ENCODE results near the gene RAB3IL1.
"Not testable (repeated sequence)": the region's sequence is repeated elsewhere in the genome, so short reads cannot be mapped to it uniquely, and the experiment has no call there.

RAB3IL1 gene

GRCh38 chr11:61917334-61918109 lies at the start of gene RAB3IL1:
Gene RAB3IL1, minus strand, starts transcription at chr11:61917566. Its CDS starts 199 bp downstream, at chr11:61917367.
- TF ChIP-seq CTCF (IDR thresholded peaks at IDR 0.05; ENCODE audit: control extremely low read depth, extremely low read depth, low read depth, missing control alignments), result no peak
- no peak for DNase-seq (ENCODE audit: extremely low spot score)
- POLR2A ChIA-PET, result no interaction called here
- CTCF ChIA-PET, result interaction anchor here (1.3 to 3.9 kb wide), 2 partner anchors 19 to 164 kb away, joined by 3 to 26 read pairs; no protein-coding TSS in a partner anchor

- DNase-seq (ENCODE audit: extremely low spot score), result no peak
- TF ChIP-seq CTCF (IDR thresholded peaks at IDR 0.05; ENCODE audit: control extremely low read depth, extremely low read depth, low read depth, missing control alignments), result no peak
- ChIA-PET POLR2A (interaction anchor here (0.9 to 3.5 kb wide), 4 partner anchors 9 to 151 kb away, joined by 3 to 16 read pairs (median 5); no protein-coding TSS in a partner anchor), CTCF (interaction anchor here (1.2 to 3.0 kb wide), 6 partner anchors 19 to 142 kb away, joined by 3 to 14 read pairs (median 5); no protein-coding TSS in a partner anchor)
These were observed 49.4 kb upstream of the RAB3IL1 start for GRCh38 chr11:61966734-61967115.

- ChIA-PET CTCF (interaction anchor here (0.7 to 1.9 kb wide), 5 partner anchors 17 to 117 kb away, joined by 3 to 12 read pairs (median 5); no protein-coding TSS in a partner anchor), POLR2A (interaction anchor here (1.5 to 3.5 kb wide), 3 partner anchors 14 to 149 kb away, joined by 4 to 16 read pairs (median 5); no protein-coding TSS in a partner anchor)
- not testable (repeated sequence) for DNase-seq (ENCODE audit: extremely low spot score)
These were observed 47.4 kb upstream of the RAB3IL1 start for GRCh38 chr11:61964666-61965271.

- CTCF ChIA-PET, result interaction anchor here (0.7 to 5.1 kb wide), 5 partner anchors 8 to 118 kb away, joined by 3 to 39 read pairs (median 4); no protein-coding TSS in a partner anchor
These were observed 46.8 kb upstream of the RAB3IL1 start for GRCh38 chr11:61964058-61964665.

GRCh38 chr11:61963282-61964057 lies 46.1 kb upstream of the RAB3IL1 start:
- POLR2A ChIA-PET, result interaction anchor here (1.2 to 2.0 kb wide), 2 partner anchors 8 to 18 kb away, joined by 3 to 6 read pairs; no protein-coding TSS in a partner anchor

More at GRCh38 chr11:61964058-61964665, 46.8 kb upstream of the RAB3IL1 start:
- POLR2A ChIA-PET, result interaction anchor here (1.2 kb wide), 1 partner anchor 17 kb away, joined by 3 read pairs; no protein-coding TSS in a partner anchor
- no peak for TF ChIP-seq CTCF (IDR thresholded peaks at IDR 0.05; ENCODE audit: control extremely low read depth, extremely low read depth, low read depth, missing control alignments)
- DNase-seq (ENCODE audit: extremely low spot score), result no peak

More at GRCh38 chr11:61963282-61964057, 46.1 kb upstream of the RAB3IL1 start:
- CTCF ChIA-PET, result interaction anchor here (1.1 to 5.1 kb wide), 6 partner anchors 9 to 122 kb away, joined by 3 to 39 read pairs (median 4); no protein-coding TSS in a partner anchor
- DNase-seq (ENCODE audit: extremely low spot score), result no peak
- no peak for TF ChIP-seq CTCF (IDR thresholded peaks at IDR 0.05; ENCODE audit: control extremely low read depth, extremely low read depth, low read depth, missing control alignments)

Data from GM10248 (cell line).